Suprapubic skin (tissue), 4 donors: Measurements from ENCODE around the gene TRIM15. TPM values are rescaled to one million over a fixed set of nuclear protein-coding genes. Genes with fewer than 3 reads are reported as not detected.

Experiments used
- DNase-seq, 2 donors: peaks; one replicate each; pipeline ENCODE4 v3.0.0-alpha.2; 2019; ENCODE audit warnings: low spot score in 2 of 2
- H3K27ac ChIP-seq: fragments of 200-600 bp; sonication (generic); one replicate; pipeline ENCODE4 v1.5.1; 2019
- H3K27me3 ChIP-seq: fragments of 200-600 bp; sonication (generic); one replicate; pipeline ENCODE4 v1.5.1; 2019
- H3K36me3 ChIP-seq: fragments of 200-600 bp; sonication (generic); one replicate; pipeline ENCODE4 v1.5.1; 2019
- H3K4me1 ChIP-seq: fragments of 200-600 bp; sonication (generic); one replicate; pipeline ENCODE4 v1.5.1; 2019
- H3K4me3 ChIP-seq: fragments of 200-600 bp; sonication (generic); one replicate; pipeline ENCODE4 v1.5.1; 2019; ENCODE audit warnings: mild to moderate bottlenecking
- H3K9me3 ChIP-seq: fragments of 200-600 bp; sonication (generic); one replicate; pipeline ENCODE4 v1.5.1; 2019
- EP300 ChIP-seq: sonication (generic); formaldehyde crosslinking; IDR thresholded peaks from one replicate; pipeline ENCODE4 v1.6.1; 2017; ENCODE audit warnings: antibody characterized with exemption
- POLR2A ChIP-seq, 2 donors: fragments of 450-650 bp; IDR thresholded peaks; one replicate each; pipeline ENCODE4 v1.6.1; 2017; ENCODE audit warnings: antibody characterized with exemption in 2 of 2, mild to moderate bottlenecking in 2 of 2, moderate library complexity in 2 of 2
- POLR2AphosphoS5 ChIP-seq, 3 donors: sonication (generic); formaldehyde crosslinking; IDR thresholded peaks; one replicate each; pipeline ENCODE4 v1.6.1; 2017; ENCODE audit warnings: antibody characterized with exemption in 3 of 3
- WGBS: methylation state at CpG from one replicate; pipeline ENCODE4 v1.1.5; 2018; 5-methylcytosine and 5-hydroxymethylcytosine counted together
- total RNA-seq, 4 donors: library from RNA; depleted of rRNA; stranded (reverse); fragments of >200 nt; gene quantifications; one replicate each; pipeline ENCODE4 v1.1.0, GENCODE V29; 2016
- TF ChIP-seq, protein P1 (sequence below), 2 donors: fragments of 200-600 bp in 1 of 2; fragments of 450-650 bp in 1 of 2; sonication (generic) in 1 of 2; IDR thresholded peaks; one replicate each; pipeline ENCODE4 v1.5.1; 2016 to 2019; ENCODE audit warnings: antibody characterized with exemption in 2 of 2, mild to moderate bottlenecking in 1 of 2, moderate library complexity in 1 of 2

TRIM15 gene
- total RNA-seq, 4 donors from 2014 or later, result 0.19 to 1.6 (median 0.73) TPM

DNA sequence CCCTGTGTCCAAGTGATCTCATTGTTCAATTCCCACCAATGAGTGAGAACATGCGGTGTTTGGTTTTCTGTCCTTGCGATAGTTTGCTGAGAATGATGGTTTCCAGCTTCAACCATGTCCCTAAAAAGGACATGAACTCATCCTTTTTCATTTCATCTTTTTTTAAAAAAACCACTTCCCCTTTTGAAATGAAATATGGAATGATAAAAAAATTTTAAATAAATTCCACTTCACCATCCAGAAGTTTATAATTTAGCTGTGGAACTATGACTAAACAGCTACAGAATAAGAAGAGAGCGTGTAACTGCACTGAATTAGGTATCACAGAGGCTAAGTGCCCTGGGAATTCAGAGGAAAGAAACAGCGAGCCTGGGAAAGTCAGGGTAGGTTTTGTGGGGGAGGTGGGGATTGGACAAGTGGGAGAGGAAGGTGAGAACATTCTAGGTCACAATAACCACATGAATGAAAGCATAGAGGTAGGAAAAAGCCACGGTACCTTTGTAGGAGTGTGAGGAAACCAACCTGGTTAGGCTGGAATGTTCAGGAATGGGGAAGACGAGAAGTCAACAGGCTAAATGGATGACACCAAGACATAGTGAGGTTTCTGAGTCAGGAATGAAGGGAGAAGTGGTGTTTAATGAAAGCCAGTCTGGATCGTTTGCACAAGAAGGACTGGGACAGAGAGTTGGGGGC, 13.3 kb upstream of the TRIM15 start:
- Histone ChIP-seq H3K27ac (no peak overlapping the region), H3K27me3 (peaks cover 23% of the 10 kb centered on the region), H3K36me3 (no peaks in the 10 kb centered on the region), H3K4me1 (peaks cover 3% of the 10 kb centered on the region), H3K9me3 (no peaks in the 10 kb centered on the region), H3K4me3 (no peak overlapping the region)
- DNase-seq, result no peak
- TF ChIP-seq, protein P1, sequence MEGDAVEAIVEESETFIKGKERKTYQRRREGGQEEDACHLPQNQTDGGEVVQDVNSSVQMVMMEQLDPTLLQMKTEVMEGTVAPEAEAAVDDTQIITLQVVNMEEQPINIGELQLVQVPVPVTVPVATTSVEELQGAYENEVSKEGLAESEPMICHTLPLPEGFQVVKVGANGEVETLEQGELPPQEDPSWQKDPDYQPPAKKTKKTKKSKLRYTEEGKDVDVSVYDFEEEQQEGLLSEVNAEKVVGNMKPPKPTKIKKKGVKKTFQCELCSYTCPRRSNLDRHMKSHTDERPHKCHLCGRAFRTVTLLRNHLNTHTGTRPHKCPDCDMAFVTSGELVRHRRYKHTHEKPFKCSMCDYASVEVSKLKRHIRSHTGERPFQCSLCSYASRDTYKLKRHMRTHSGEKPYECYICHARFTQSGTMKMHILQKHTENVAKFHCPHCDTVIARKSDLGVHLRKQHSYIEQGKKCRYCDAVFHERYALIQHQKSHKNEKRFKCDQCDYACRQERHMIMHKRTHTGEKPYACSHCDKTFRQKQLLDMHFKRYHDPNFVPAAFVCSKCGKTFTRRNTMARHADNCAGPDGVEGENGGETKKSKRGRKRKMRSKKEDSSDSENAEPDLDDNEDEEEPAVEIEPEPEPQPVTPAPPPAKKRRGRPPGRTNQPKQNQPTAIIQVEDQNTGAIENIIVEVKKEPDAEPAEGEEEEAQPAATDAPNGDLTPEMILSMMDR (IDR thresholded peaks at IDR 0.05), result no peak
- TF ChIP-seq EP300, result no peak
- TF ChIP-seq POLR2AphosphoS5 (IDR thresholded peaks at IDR 0.05), result no peak
- no peak for TF ChIP-seq POLR2A (IDR thresholded peaks at IDR 0.05)
- 60% methylated on average over 7 of the region's 7 CpGs for WGBS

DNA sequence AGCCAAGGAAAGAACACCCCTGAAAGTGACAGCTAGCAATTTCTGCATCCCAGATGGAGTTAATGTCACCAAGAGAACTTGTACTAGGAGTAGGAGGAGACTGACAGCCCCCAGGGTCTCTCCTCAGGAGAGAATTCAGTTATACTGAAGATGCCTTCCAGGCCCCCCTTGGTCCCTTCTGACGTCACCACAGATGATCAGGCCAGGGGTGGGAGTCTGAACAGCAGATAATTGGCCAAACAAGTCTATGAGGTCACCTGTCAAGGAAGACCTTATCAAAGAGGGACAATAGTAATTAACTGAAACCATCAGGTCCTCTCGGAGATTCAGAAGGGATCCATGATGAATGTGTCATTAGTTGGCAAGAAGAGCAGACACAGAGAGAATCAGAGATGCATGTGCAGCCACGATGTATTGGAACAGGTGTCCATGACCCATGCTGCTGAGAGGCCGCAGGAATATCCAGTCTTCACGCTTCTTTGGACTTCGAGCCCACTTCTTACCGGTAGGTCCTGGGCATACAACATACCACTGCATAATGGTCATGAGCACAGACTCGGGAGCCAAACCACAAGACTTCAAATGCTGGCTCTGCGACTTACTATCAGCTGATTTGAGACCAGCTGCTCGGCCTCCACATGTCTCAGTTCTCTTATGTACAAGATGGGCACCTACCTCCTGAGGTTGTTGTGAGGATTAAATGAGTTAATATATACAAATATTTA, 12.5 kb upstream of the TRIM15 start:
- no peak for DNase-seq
- H3K36me3 ChIP-seq, result no peaks in the 10 kb centered on the region
- H3K27ac ChIP-seq, result no peak overlapping the region
- WGBS, result 80% methylated on average over 10 of the region's 10 CpGs
- no peak overlapping the region for H3K4me3 ChIP-seq
- H3K4me1 ChIP-seq, result peaks cover 6% of the 10 kb centered on the region
- no peaks in the 10 kb centered on the region for H3K9me3 ChIP-seq
- H3K27me3 ChIP-seq, result peaks cover 14% of the 10 kb centered on the region
- TF ChIP-seq POLR2A (IDR thresholded peaks at IDR 0.05) (no peak), EP300 (no peak), POLR2AphosphoS5 (IDR thresholded peaks at IDR 0.05) (no peak)
- TF ChIP-seq, protein P1 (IDR thresholded peaks at IDR 0.05), result no peak

DNA sequence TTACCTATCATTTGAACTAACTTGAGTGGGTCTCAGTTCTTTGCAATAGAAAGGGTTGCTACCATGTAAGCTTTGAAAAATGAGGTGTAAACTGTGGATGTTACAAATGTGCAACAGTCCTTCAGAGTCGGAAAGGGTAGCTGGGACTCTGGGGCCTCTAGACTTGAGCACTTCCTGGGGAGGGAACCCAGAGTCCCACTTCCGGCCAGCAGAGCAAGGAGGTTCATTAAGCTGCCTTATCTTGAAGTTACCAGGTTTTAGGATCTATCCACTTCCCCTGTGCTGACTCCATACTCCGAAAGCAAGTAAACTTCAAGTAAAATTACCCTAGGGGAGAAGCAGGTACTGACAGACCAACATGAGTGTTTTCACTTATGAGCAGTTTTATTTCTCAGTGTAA, 11.8 kb upstream of the TRIM15 start:
- TF ChIP-seq POLR2A (IDR thresholded peaks at IDR 0.05), result no peak
- TF ChIP-seq, protein P1 (IDR thresholded peaks at IDR 0.05), result no peak
- no peak for TF ChIP-seq POLR2AphosphoS5 (IDR thresholded peaks at IDR 0.05)
- no peak for TF ChIP-seq EP300
- no peak overlapping the region for H3K27ac ChIP-seq
- DNase-seq, result no peak
- no peak overlapping the region for H3K4me3 ChIP-seq
- no peaks in the 10 kb centered on the region for H3K9me3 ChIP-seq
- WGBS, result 68% methylated on average over 3 of the region's 3 CpGs
- peaks cover 10% of the 10 kb centered on the region for H3K27me3 ChIP-seq
- H3K36me3 ChIP-seq, result no peaks in the 10 kb centered on the region
- peaks cover 8% of the 10 kb centered on the region for H3K4me1 ChIP-seq

DNA sequence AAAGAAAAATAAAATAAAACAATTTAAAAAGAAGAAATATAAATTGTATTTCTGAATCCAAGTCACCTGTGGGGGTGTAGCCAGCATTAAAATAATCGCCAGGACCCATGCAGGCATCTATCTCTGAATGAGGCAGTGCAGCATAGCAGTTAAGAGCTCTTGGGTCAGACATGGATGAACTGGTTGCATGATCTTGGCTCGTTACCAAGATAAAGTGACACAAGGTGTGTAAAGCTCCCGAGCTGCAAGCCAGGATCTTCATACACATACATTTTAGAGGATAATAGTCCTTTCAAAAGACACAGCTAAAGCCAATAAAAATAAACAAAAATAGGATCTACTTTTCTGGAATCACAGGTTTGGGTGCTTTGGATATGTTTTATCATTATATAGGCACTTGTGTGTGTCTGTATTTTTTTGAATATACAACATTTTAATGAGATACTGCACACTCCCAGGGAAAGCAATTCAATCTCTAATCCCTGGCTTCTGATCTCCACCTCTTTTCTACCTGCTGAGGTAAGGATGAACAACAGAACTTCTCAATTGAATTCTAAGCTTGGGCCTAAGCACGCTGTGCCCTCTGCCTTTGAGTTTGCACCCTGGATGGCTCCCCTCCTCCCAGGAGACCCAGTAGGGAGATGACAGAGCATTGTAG, 11.2 kb upstream of the TRIM15 start:
- peaks cover 8% of the 10 kb centered on the region for H3K4me1 ChIP-seq
- no peaks in the 10 kb centered on the region for H3K9me3 ChIP-seq
- no peak for DNase-seq
- no peak overlapping the region for H3K27ac ChIP-seq
- no peak overlapping the region for H3K4me3 ChIP-seq
- peaks cover 6% of the 10 kb centered on the region for H3K27me3 ChIP-seq
- no peak for TF ChIP-seq POLR2AphosphoS5 (IDR thresholded peaks at IDR 0.05)
- TF ChIP-seq EP300, result no peak
- TF ChIP-seq POLR2A (IDR thresholded peaks at IDR 0.05), result no peak
- TF ChIP-seq, protein P1 (IDR thresholded peaks at IDR 0.05), result no peak
- no peaks in the 10 kb centered on the region for H3K36me3 ChIP-seq
- WGBS, result 65% methylated on average over 4 of the region's 4 CpGs
